ENCODE results near the gene LMOD2. TPM values are rescaled to one million over a fixed set of nuclear protein-coding genes. Genes with fewer than 3 reads are reported as not detected.
A peak's percentile ranks its signal among the peaks of the same experiment; 100 is the strongest.

The LMOD2 gene
- total RNA-seq, 1 donor from 2014 or later, result not detected

GRCh38 chr7:123637878-123638277 lies 17.8 kb upstream of the LMOD2 start:
- Mint-ChIP-seq H3K27me3 (ENCODE audit: unreplicated experiment) (peaks cover 7% of the 10 kb centered on the region), H3K36me3 (ENCODE audit: unreplicated experiment) (no peaks in the 10 kb centered on the region), H3K27ac (ENCODE audit: unreplicated experiment) (no peak overlapping the region), H3K4me1 (ENCODE audit: unreplicated experiment) (peaks cover 11% of the 10 kb centered on the region), H3K9me3 (ENCODE audit: unreplicated experiment) (no peaks in the 10 kb centered on the region), H3K4me3 (ENCODE audit: unreplicated experiment) (no peak overlapping the region)
- TF ChIP-seq CTCF (IDR thresholded peaks at IDR 0.05), result no peak
- no peak for DNase-seq (ENCODE audit: extremely low spot score, unreplicated experiment)

GRCh38 chr7:123639631-123640030 lies 16.0 kb upstream of the LMOD2 start:
- Mint-ChIP-seq H3K4me3 (ENCODE audit: unreplicated experiment) (no peak overlapping the region), H3K36me3 (ENCODE audit: unreplicated experiment) (no peaks in the 10 kb centered on the region), H3K4me1 (ENCODE audit: unreplicated experiment) (peaks cover 17% of the 10 kb centered on the region), H3K9me3 (ENCODE audit: unreplicated experiment) (no peaks in the 10 kb centered on the region), H3K27ac (ENCODE audit: unreplicated experiment) (no peak overlapping the region), H3K27me3 (ENCODE audit: unreplicated experiment) (peaks cover 7% of the 10 kb centered on the region)
- DNase-seq (ENCODE audit: extremely low spot score, unreplicated experiment), result no peak
- no peak for TF ChIP-seq CTCF (IDR thresholded peaks at IDR 0.05)

- peaks cover 7% of the 10 kb centered on the region for H3K27me3 Mint-ChIP-seq (ENCODE audit: unreplicated experiment)
- no peak overlapping the region for H3K4me3 Mint-ChIP-seq (ENCODE audit: unreplicated experiment)
- no peak for TF ChIP-seq CTCF (IDR thresholded peaks at IDR 0.05)
- H3K27ac Mint-ChIP-seq (ENCODE audit: unreplicated experiment), result no peak overlapping the region
- peaks cover 17% of the 10 kb centered on the region for H3K4me1 Mint-ChIP-seq (ENCODE audit: unreplicated experiment)
- no peak for DNase-seq (ENCODE audit: extremely low spot score, unreplicated experiment)
- no peaks in the 10 kb centered on the region for H3K36me3 Mint-ChIP-seq (ENCODE audit: unreplicated experiment)
- H3K9me3 Mint-ChIP-seq (ENCODE audit: unreplicated experiment), result no peaks in the 10 kb centered on the region
These were observed 15.1 kb upstream of the LMOD2 start for GRCh38 chr7:123640583-123640982.

- Mint-ChIP-seq H3K36me3 (ENCODE audit: unreplicated experiment) (no peaks in the 10 kb centered on the region), H3K27me3 (ENCODE audit: unreplicated experiment) (peaks cover 7% of the 10 kb centered on the region), H3K4me1 (ENCODE audit: unreplicated experiment) (peaks cover 17% of the 10 kb centered on the region), H3K4me3 (ENCODE audit: unreplicated experiment) (no peak overlapping the region), H3K9me3 (ENCODE audit: unreplicated experiment) (no peaks in the 10 kb centered on the region), H3K27ac (ENCODE audit: unreplicated experiment) (no peak overlapping the region)
- no peak for DNase-seq (ENCODE audit: extremely low spot score, unreplicated experiment)
- TF ChIP-seq CTCF (IDR thresholded peaks at IDR 0.05), result no peak
These were observed 13.8 kb upstream of the LMOD2 start for GRCh38 chr7:123641901-123642300.

- no peaks in the 10 kb centered on the region for H3K27me3 Mint-ChIP-seq (ENCODE audit: unreplicated experiment)
- no peak for TF ChIP-seq CTCF (IDR thresholded peaks at IDR 0.05)
- H3K4me1 Mint-ChIP-seq (ENCODE audit: unreplicated experiment), result peaks cover 17% of the 10 kb centered on the region
- H3K36me3 Mint-ChIP-seq (ENCODE audit: unreplicated experiment), result no peaks in the 10 kb centered on the region
- H3K4me3 Mint-ChIP-seq (ENCODE audit: unreplicated experiment), result peak overlapping the region; percentile 70
- no peaks in the 10 kb centered on the region for H3K9me3 Mint-ChIP-seq (ENCODE audit: unreplicated experiment)
- peak overlapping the region; percentile 70 for H3K27ac Mint-ChIP-seq (ENCODE audit: unreplicated experiment)
- DNase-seq (ENCODE audit: extremely low spot score, unreplicated experiment), result no peak
These were observed 11.9 kb upstream of the LMOD2 start for GRCh38 chr7:123643495-123644441.

Measured in osteocyte (in vitro differentiated cells).